K562 (cell line): Measurements from ENCODE around the gene MAGI1. TPM values are rescaled to one million over a fixed set of nuclear protein-coding genes. Genes with fewer than 3 reads are reported as not detected.
"Not testable (repeated sequence)": the region's sequence is repeated elsewhere in the genome, so short reads cannot be mapped to it uniquely, and the experiment has no call there.

Experiments used
- ATAC-seq: fragments of 200-7000 bp; cut with Tn5 transposase; 3 replicates; pipeline ENCODE4 v1.9.1; 2020; ENCODE audit warnings: moderate library complexity
- BruUV-seq: library from RNA; stranded (reverse); fragments of 400-500 nt; replicated peaks from 2 replicates; lab custom pipeline; 2021; lab: Mats Ljungman, UMichigan
- CTCF ChIA-PET: fragments of 300-600 bp; formaldehyde crosslinking; extraction: SDS; loops from one replicate; lab custom pipeline; 2021; ENCODE audit warnings: low intra/inter-chr PET ratio; lab: Yijun Ruan, JAX
- POLR2A ChIA-PET: fragments of 300-600, 350-650 bp; sonication (Branson Sonifier 250); formaldehyde crosslinking; extraction: SDS; loops from one replicate; lab custom pipeline; 2021; ENCODE audit warnings: antibody characterized with exemption, inconsistent platforms; lab: Yijun Ruan, JAX
- DNase-seq, 4 experiments: peaks; one replicate each; pipeline versions ENCODE4 v3.0.0 to v3.0.0-alpha.2; 2011 to 2018; ENCODE audit warnings: low spot score in 3 of 4, mixed read lengths in 3 of 4; ENCODE audit errors: extremely low read depth in 1 of 4
- FAIRE-seq: peaks from 2 replicates; lab custom pipeline; 2011; peaks lifted over from hg19 to GRCh38; lab: Jason Lieb, UNC
- H2AFZ ChIP-seq: 2 replicates; pipeline ENCODE4 v1.6.0; 2011; ENCODE audit warnings: low read depth, low read length, control low read depth, inconsistent platforms
- H3K27ac ChIP-seq: fragments of 200-600 bp; 3 replicates; pipeline ENCODE4 v1.8.0; 2011; ENCODE audit warnings: low read depth, mild to moderate bottlenecking, control low read depth, inconsistent platforms, low read length, moderate library complexity, mixed read lengths; ENCODE audit errors: extremely low read depth
- H3K27me3 ChIP-seq, 2 experiments: fragments of 300-600 bp in 1 of 2; 2 replicates in 1 of 2; 3 replicates in 1 of 2; pipeline versions ENCODE4 v1.6.0 to v1.8.0; 2011; ENCODE audit warnings: inconsistent platforms in 2 of 2, low read length in 2 of 2, mild to moderate bottlenecking in 1 of 2, mixed read lengths in 1 of 2, moderate library complexity in 1 of 2; ENCODE audit not compliant: control insufficient read depth in 2 of 2, insufficient read depth in 2 of 2
- H3K36me3 ChIP-seq: fragments of 300-600 bp; 3 replicates; pipeline ENCODE4 v1.8.0; 2011; ENCODE audit warnings: mild to moderate bottlenecking, low read length, inconsistent platforms; ENCODE audit not compliant: control insufficient read depth, insufficient read depth
- H3K4me1 ChIP-seq, 2 experiments: fragments of 200-600 bp in 1 of 2; replicated peaks in 1 of 2; 2 replicates in 1 of 2; 3 replicates in 1 of 2; pipeline versions ENCODE4 v1.5.1 to v1.8.0; 2011; ENCODE audit warnings: inconsistent platforms in 2 of 2, low read length in 2 of 2, mild to moderate bottlenecking in 1 of 2, mixed read lengths in 1 of 2, moderate library complexity in 1 of 2; ENCODE audit not compliant: control insufficient read depth in 2 of 2, insufficient read depth in 2 of 2
- H3K4me2 ChIP-seq: 2 replicates; pipeline ENCODE4 v1.6.1; 2011; ENCODE audit warnings: low read length, control low read depth, inconsistent platforms, mixed read lengths; ENCODE audit not compliant: insufficient read depth
- H3K4me3 ChIP-seq: fragments of 200-600 bp; sonication (generic), shearing (Covaris generic); 2 replicates; pipeline ENCODE4 v1.5.1; 2016; ENCODE audit warnings: control low read depth, inconsistent platforms
- H3K79me2 ChIP-seq: fragments of 200-600 bp; 3 replicates; pipeline ENCODE4 v1.8.0; 2011; ENCODE audit warnings: low read length, inconsistent platforms; ENCODE audit not compliant: control insufficient read depth, insufficient read depth
- H3K9ac ChIP-seq, 2 experiments: 2 replicates each; pipeline versions ENCODE4 v1.6.0 to v1.6.1; 2011; ENCODE audit warnings: low read depth in 2 of 2, low read length in 2 of 2, control low read depth in 1 of 2, inconsistent platforms in 1 of 2, mild to moderate bottlenecking in 1 of 2, mixed read lengths in 1 of 2; ENCODE audit not compliant: insufficient read depth in 1 of 2
- H3K9me1 ChIP-seq: one replicate; pipeline ENCODE4 v1.6.0; 2011; ENCODE audit warnings: inconsistent platforms, mild to moderate bottlenecking, low read length, moderate library complexity; ENCODE audit not compliant: control insufficient read depth, insufficient read depth
- H3K9me3 ChIP-seq: replicated peaks from 2 replicates; pipeline ENCODE4 v1.5.1; 2011; ENCODE audit warnings: low read depth, low read length, inconsistent platforms; ENCODE audit not compliant: control insufficient read depth, insufficient read depth
- H4K20me1 ChIP-seq: replicated peaks from 2 replicates; pipeline ENCODE4 v1.6.1; 2011; ENCODE audit warnings: low read length, inconsistent platforms, mixed read lengths; ENCODE audit not compliant: control insufficient read depth, insufficient read depth
- ZNF23 ChIP-seq: fragments of 250-450 bp; sonication (Bioruptor Pico); IDR thresholded peaks from 2 replicates; pipeline ENCODE4 v1.4.0; 2020; ENCODE audit warnings: mild to moderate bottlenecking
- ZNF274 ChIP-seq: IDR thresholded peaks from 2 replicates; pipeline ENCODE4 v1.6.1; 2011; ENCODE audit warnings: low read depth, mild to moderate bottlenecking, low read length, moderate library complexity, borderline replicate concordance
- WGBS: fragments of 100-300 bp; shearing (Covaris generic); methylation state at CpG from one replicate; pipeline ENCODE4 v1.1.6; 2016; ENCODE audit warnings: low coverage, mixed read lengths; ENCODE audit not compliant: insufficient coverage; ENCODE audit errors: missing lambda C conversion rate; 5-methylcytosine and 5-hydroxymethylcytosine counted together
- in situ Hi-C: fragments of 300-500 bp; cut with MboI; formaldehyde crosslinking; loops from 4 replicates; pipeline ENCODE4 v1.15.0; 2018; ENCODE audit warnings: inconsistent platforms, mixed read lengths
- intact Hi-C: fragments of 100-400 bp; cut with micrococcal nuclease; formaldehyde crosslinking; loops from 2 replicates; pipeline ENCODE4 v1.14.2; 2022
- polyA plus RNA-seq, 8 experiments: library from polyadenylated mRNA; depleted of rRNA in 4 of 8; stranded (reverse) in 5 of 8; unstranded in 3 of 8; fragments of >200 nt; fragmentation: Nextera tagmentation in 2 of 8; fragmentation: Illumina TruSeq in 1 of 8; extraction: Ambion mirVana in 2 of 8; extraction: Trizol in 1 of 8; gene quantifications; 2 replicates each; pipeline versions ENCODE4 v1.2.1 to v1.2.3, GENCODE V29; 2011 to 2014; ENCODE audit warnings: inconsistent platforms in 1 of 8, missing spikeins in 1 of 8
- total RNA-seq, 7 experiments: library from RNA; depleted of rRNA in 6 of 7; stranded (reverse); fragments of >200 nt in 6 of 7; fragmentation: Illumina TruSeq in 2 of 7; extraction: Trizol in 2 of 7; gene quantifications; 2 replicates each; pipeline versions ENCODE4 v1.2.1 to v1.2.3, GENCODE V29; 2011 to 2021; ENCODE audit warnings: low replicate concordance in 1 of 7

MAGI1 gene
- total and polyA plus RNA-seq, 9 of the 15 experiments (the other 6 are each of a cell fraction or from before 2014, with no cell fraction given), result 7.8 to 59.4 (median 43.2) TPM

- WGBS, result 0% methylated on average over 2 of the region's 2 CpGs
- H2AFZ ChIP-seq, result no peak overlapping the region
These were observed 145.1 kb downstream of the MAGI1 start for GRCh38 chr3:65893631-65894030.

GRCh38 chr3:65891477-65891876, 147.2 kb downstream of the MAGI1 start:
- H2AFZ ChIP-seq, H3K36me3 ChIP-seq, BruUV-seq, H3K4me3 ChIP-seq, H3K27me3 ChIP-seq, intact Hi-C loops, H3K9me1 ChIP-seq, FAIRE-seq, H4K20me1 ChIP-seq, H3K4me2 ChIP-seq, CTCF ChIA-PET, H3K4me1 ChIP-seq, H3K9me3 ChIP-seq, H3K79me2 ChIP-seq, H3K9ac ChIP-seq, ATAC-seq, DNase-seq, in situ Hi-C loops, H3K27ac ChIP-seq: not testable (repeated sequence)
- 0% methylated on average over 2 of the region's 2 CpGs for WGBS
- POLR2A ChIA-PET, result interaction anchor here (1.1 kb wide), 1 partner anchor 14 kb away, joined by 3 read pairs; no protein-coding TSS in a partner anchor

More at GRCh38 chr3:65893631-65894030, 145.1 kb downstream of the MAGI1 start:
- no peak for ATAC-seq
- in situ Hi-C loops (no loop called here), intact Hi-C loops (no loop called here)
- Histone ChIP-seq H3K36me3 (no peaks in the 10 kb centered on the region), H3K79me2 (no peaks in the 10 kb centered on the region), H3K27ac (no peak overlapping the region), H3K4me2 (no peak overlapping the region), H3K9me1 (no peaks in the 10 kb centered on the region), H4K20me1 (no peaks in the 10 kb centered on the region), H3K27me3 (no peaks in the 10 kb centered on the region), H3K4me1 (no peaks in the 10 kb centered on the region), H3K9me3 (no peaks in the 10 kb centered on the region), H3K9ac (no peak overlapping the region), H3K4me3 (no peak overlapping the region)
- ChIA-PET CTCF (no interaction called here), POLR2A (no interaction called here)
- no peak for FAIRE-seq
- BruUV-seq, result no TSS peak
- TF ChIP-seq ZNF274 (no peak), ZNF23 (CRISPR knock-in tag) (no peak)
- TF ChIP-seq, all 486 proteins: peak for 0
- no peak for DNase-seq
